CD14-positive monocyte (primary cell): ENCODE results near the gene CLN6. TPM values are rescaled to one million over a fixed set of nuclear protein-coding genes. Genes with fewer than 3 reads are reported as not detected.
A peak's percentile ranks its signal among the peaks of the same experiment; 100 is the strongest.

Experiments used
- DNase-seq, 3 donors: peaks; one replicate each; pipeline ENCODE4 v3.0.0-alpha.2; 2011 to 2022
- H2AFZ ChIP-seq: 2 replicates; pipeline ENCODE4 v1.6.0; 2012; ENCODE audit warnings: mild to moderate bottlenecking, low read depth, low read length, inconsistent platforms; ENCODE audit not compliant: insufficient read depth, poor library complexity, severe bottlenecking
- H3K27ac ChIP-seq, 2 donors: 1 replicate in 1 of 2; 2 replicates in 1 of 2; pipeline ENCODE4 v1.5.1; 2012 to 2013; ENCODE audit warnings: low read length in 2 of 2, control low read depth in 1 of 2, inconsistent platforms in 1 of 2, low read depth in 1 of 2, mild to moderate bottlenecking in 1 of 2
- H3K27me3 ChIP-seq, 2 donors: one replicate each; pipeline versions ENCODE4 v1.6.0 to v1.6.1; 2011 to 2013; ENCODE audit warnings: low read length in 2 of 2; ENCODE audit not compliant: control insufficient read depth in 2 of 2, insufficient read depth in 2 of 2
- H3K36me3 ChIP-seq, 2 donors: replicated peaks in 1 of 2; 1 replicate in 1 of 2; 2 replicates in 1 of 2; pipeline versions ENCODE4 v1.5.1 to v1.6.1; 2012 to 2013; ENCODE audit warnings: low read length in 2 of 2, control low read depth in 1 of 2, inconsistent platforms in 1 of 2, mild to moderate bottlenecking in 1 of 2; ENCODE audit not compliant: insufficient read depth in 2 of 2, control insufficient read depth in 1 of 2
- H3K4me1 ChIP-seq, 2 donors: 1 replicate in 1 of 2; 2 replicates in 1 of 2; pipeline versions ENCODE4 v1.5.1 to v1.6.1; 2012 to 2013; ENCODE audit warnings: low read length in 2 of 2, control low read depth in 1 of 2, inconsistent platforms in 1 of 2, mild to moderate bottlenecking in 1 of 2, moderate library complexity in 1 of 2; ENCODE audit not compliant: insufficient read depth in 2 of 2, control insufficient read depth in 1 of 2
- H3K4me2 ChIP-seq: replicated peaks from 2 replicates; pipeline ENCODE3; 2012; ENCODE audit warnings: low read length, moderate library complexity, mild to moderate bottlenecking; ENCODE audit not compliant: poor library complexity, severe bottlenecking; ENCODE audit errors: extremely low read depth
- H3K4me3 ChIP-seq, 3 experiments: fragments of 200-600 bp in 1 of 3; sonication (generic) in 1 of 3; replicated peaks in 1 of 3; 1 replicate in 2 of 3; 2 replicates in 1 of 3; pipeline ENCODE4 v1.5.1; 2011 to 2013; ENCODE audit warnings: low read length in 3 of 3, mild to moderate bottlenecking in 3 of 3, control low read depth in 2 of 3, low read depth in 2 of 3, inconsistent platforms in 1 of 3, moderate library complexity in 1 of 3
- H3K79me2 ChIP-seq: 2 replicates; pipeline ENCODE4 v1.6.0; 2012; ENCODE audit warnings: mild to moderate bottlenecking, control low read depth, inconsistent platforms, low read length, moderate library complexity; ENCODE audit not compliant: insufficient read depth
- H3K9ac ChIP-seq: 2 replicates; pipeline ENCODE4 v1.6.0; 2017; ENCODE audit warnings: low read length, mild to moderate bottlenecking; ENCODE audit not compliant: insufficient read depth, poor library complexity, severe bottlenecking
- H3K9me3 ChIP-seq, 2 donors: replicated peaks in 1 of 2; 1 replicate in 1 of 2; 2 replicates in 1 of 2; pipeline versions ENCODE4 v1.5.1 to v1.6.1; 2012 to 2013; ENCODE audit warnings: low read length in 2 of 2, control low read depth in 1 of 2; ENCODE audit not compliant: control insufficient read depth in 1 of 2, insufficient read depth in 1 of 2
- H4K20me1 ChIP-seq: 2 replicates; pipeline ENCODE4 v1.6.0; 2012; ENCODE audit warnings: mild to moderate bottlenecking, low read length, control low read depth, moderate library complexity; ENCODE audit not compliant: insufficient read depth
- H3K27ac Mint-ChIP-seq, 7 donors: one replicate each; pipeline ENCODE4 v1.8.0; 2020; ENCODE audit warnings: mild to moderate bottlenecking in 7 of 7, mixed read lengths in 7 of 7, moderate library complexity in 6 of 7, inconsistent platforms in 2 of 7
- H3K27me3 Mint-ChIP-seq, 3 donors: one replicate each; pipeline ENCODE4 v1.8.0; 2021 to 2022; ENCODE audit warnings: low read depth in 3 of 3, mild to moderate bottlenecking in 3 of 3, mixed read lengths in 3 of 3, moderate library complexity in 3 of 3, inconsistent platforms in 1 of 3
- H3K36me3 Mint-ChIP-seq, 2 donors: one replicate each; pipeline ENCODE4 v1.8.0; 2020; ENCODE audit warnings: mixed read lengths in 2 of 2, inconsistent platforms in 1 of 2, mild to moderate bottlenecking in 1 of 2
- H3K4me1 Mint-ChIP-seq: one replicate; pipeline ENCODE4 v1.8.0; 2020; ENCODE audit warnings: mild to moderate bottlenecking, mixed read lengths
- H3K4me3 Mint-ChIP-seq, 2 donors: one replicate each; pipeline ENCODE4 v1.8.0; 2020; ENCODE audit warnings: mild to moderate bottlenecking in 2 of 2, mixed read lengths in 2 of 2, moderate library complexity in 1 of 2
- H3K9me3 Mint-ChIP-seq, 7 donors: one replicate each; pipeline ENCODE4 v1.8.0; 2020 to 2022; ENCODE audit warnings: mixed read lengths in 7 of 7, mild to moderate bottlenecking in 6 of 7, moderate library complexity in 6 of 7, inconsistent platforms in 2 of 7
- CTCF ChIP-seq: fragments of 200-600 bp; IDR thresholded peaks from one replicate; pipeline ENCODE4 v1.8.0; 2022; ENCODE audit warnings: antibody characterized with exemption, mild to moderate bottlenecking
- WGBS: methylation state at CpG from one replicate; pipeline ENCODE4 v1.1.5; 2013; ENCODE audit warnings: missing lambda C conversion rate; ENCODE audit not compliant: insufficient coverage; 5-methylcytosine and 5-hydroxymethylcytosine counted together
- intact Hi-C, 2 donors: fragments of 100-400 bp; cut with micrococcal nuclease; formaldehyde crosslinking; loops; one replicate each; pipeline versions ENCODE4 v1.15.0 to v1.15.1; 2023
- polyA plus RNA-seq, 3 donors: library from polyadenylated mRNA; depleted of rRNA in 1 of 3; unstranded in 2 of 3; stranded (reverse) in 1 of 3; fragments of 300-500 nt in 2 of 3; fragments of >200 nt in 1 of 3; fragmentation: Illumina TruSeq in 2 of 3; gene quantifications; 1 replicate in 2 of 3; 2 replicates in 1 of 3; pipeline ENCODE4 v1.2.3, GENCODE V29; 2012 to 2021

CLN6 gene
- polyA plus RNA-seq, 3 donors, result 3.4 to 37.6 (median 4.2) TPM

- Histone ChIP-seq H3K36me3 (peaks cover 5 to 16% of the 10 kb centered on the region in 2 donors), H2AFZ (no peak overlapping the region), H4K20me1 (peaks cover 60% of the 10 kb centered on the region), H3K27me3 (no peaks in the 10 kb centered on the region), H3K27ac (peak overlapping the region in 1 of 2 donors; percentile 48), H3K4me3 (no peak overlapping the region), H3K9ac (no peak overlapping the region), H3K4me2 (no peak overlapping the region), H3K4me1 (peaks cover 41 to 50% of the 10 kb centered on the region in 2 donors), H3K79me2 (peaks cover 66% of the 10 kb centered on the region), H3K9me3 (no peaks in the 10 kb centered on the region)
- Mint-ChIP-seq H3K36me3 (peaks cover 9 to 33% of the 10 kb centered on the region in 2 donors), H3K27me3 (peaks cover 0 to 4% (median 0%) of the 10 kb centered on the region in 3 donors), H3K4me1 (peaks cover 78% of the 10 kb centered on the region), H3K4me3 (no peak overlapping the region), H3K9me3 (no peaks in the 10 kb centered on the region), H3K27ac (peak overlapping the region in 6 of 7 donors; percentile 18 to 81 (median 60))
- no peak for DNase-seq
- intact Hi-C loops, result no loop called here
- no peak for TF ChIP-seq CTCF
- WGBS, result no CpG with 5 or more reads among the region's 3 CpGs
Measured at GRCh38 chr15:68201879-68202261, 27.7 kb downstream of the CLN6 start.

- 97% methylated on average over 6 of the region's 7 CpGs for WGBS
- Mint-ChIP-seq H3K27me3 (peaks cover 0 to 4% (median 0%) of the 10 kb centered on the region in 3 donors), H3K4me3 (peak overlapping the region in 1 of 2 donors; percentile 57), H3K36me3 (peaks cover 9 to 35% of the 10 kb centered on the region in 2 donors), H3K9me3 (no peaks in the 10 kb centered on the region), H3K27ac (peak overlapping the region in 5 of 7 donors; percentile 18 to 81 (median 47)), H3K4me1 (peaks cover 72% of the 10 kb centered on the region)
- Histone ChIP-seq H3K4me2 (no peak overlapping the region), H3K4me3 (no peak overlapping the region), H3K4me1 (peaks cover 35 to 44% of the 10 kb centered on the region in 2 donors), H3K79me2 (peaks cover 66% of the 10 kb centered on the region), H3K27ac (peak overlapping the region in 1 of 2 donors; percentile 48), H2AFZ (no peak overlapping the region), H3K36me3 (peaks cover 10 to 22% of the 10 kb centered on the region in 2 donors), H4K20me1 (peaks cover 66% of the 10 kb centered on the region), H3K27me3 (no peaks in the 10 kb centered on the region), H3K9ac (peak overlapping the region; percentile 10), H3K9me3 (no peaks in the 10 kb centered on the region)
- DNase-seq, result no peak
- TF ChIP-seq CTCF, result no peak
- intact Hi-C loops, result no loop called here
Measured at GRCh38 chr15:68201153-68201878, 28.2 kb downstream of the CLN6 start.
